OCI-M2 (cell line): Measurements from ENCODE around the gene JAZF1.
"Not testable (repeated sequence)": the region's sequence is repeated elsewhere in the genome, so short reads cannot be mapped to it uniquely, and the experiment has no call there.

ENCODE experiments used
- DNase-seq: peaks from one replicate; lab custom pipeline; 2025; ENCODE audit not compliant: unreplicated experiment; lab: John Stamatoyannopoulos, UW

The JAZF1 gene

DNA sequence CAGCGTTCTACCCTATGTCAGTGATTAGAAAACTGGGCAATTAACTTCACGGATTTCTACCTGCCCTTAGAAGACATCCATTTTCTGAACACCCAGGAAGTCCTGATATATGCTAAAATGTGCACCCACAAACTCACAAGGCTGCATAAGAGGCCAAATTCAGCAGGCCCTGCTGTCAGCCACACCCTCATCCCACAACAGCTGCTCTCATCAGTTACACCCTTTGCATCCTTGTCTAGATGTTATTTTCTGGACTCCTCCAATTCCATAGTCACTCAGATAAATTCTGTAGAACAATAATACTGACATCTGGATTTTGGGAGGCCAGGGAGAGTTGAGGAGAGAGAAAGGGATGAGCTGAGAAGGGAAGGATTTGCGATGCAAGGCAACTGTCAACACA, 231.7 kb downstream of the JAZF1 start:
- no peak for DNase-seq

DNA sequence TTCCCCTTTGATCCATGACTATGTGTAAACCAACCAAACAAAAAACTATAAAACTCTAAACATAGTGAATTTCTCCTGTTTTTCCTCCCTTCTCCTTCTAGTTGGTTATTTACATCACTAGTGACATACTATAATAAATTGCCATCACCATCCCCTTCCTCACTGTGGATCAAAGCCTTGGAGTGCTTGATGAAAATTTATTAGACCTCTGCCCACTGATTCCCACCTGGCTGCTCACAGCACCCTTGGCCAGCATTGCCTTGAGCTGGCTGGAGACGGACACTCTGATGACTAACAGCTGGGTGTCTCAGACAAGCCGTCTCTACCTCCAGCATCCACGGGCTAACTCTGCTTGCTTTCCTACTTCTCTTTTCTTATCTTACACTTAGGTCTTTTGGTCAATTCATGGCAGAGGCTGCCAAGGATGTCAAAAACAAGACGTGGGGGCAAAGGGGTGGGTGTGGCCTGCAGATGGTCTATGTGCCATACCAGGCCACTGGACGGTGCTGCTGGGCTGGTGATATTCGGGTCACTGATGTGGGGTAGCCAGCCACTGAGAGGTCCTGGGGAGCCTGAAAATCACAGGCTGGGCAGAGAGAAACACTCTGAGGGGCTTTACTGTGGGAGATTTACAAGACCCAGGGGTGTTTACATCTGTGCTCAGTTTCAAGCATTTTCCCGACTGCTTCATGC, 232.9 kb downstream of the JAZF1 start:
- DNase-seq, result no peak

DNA sequence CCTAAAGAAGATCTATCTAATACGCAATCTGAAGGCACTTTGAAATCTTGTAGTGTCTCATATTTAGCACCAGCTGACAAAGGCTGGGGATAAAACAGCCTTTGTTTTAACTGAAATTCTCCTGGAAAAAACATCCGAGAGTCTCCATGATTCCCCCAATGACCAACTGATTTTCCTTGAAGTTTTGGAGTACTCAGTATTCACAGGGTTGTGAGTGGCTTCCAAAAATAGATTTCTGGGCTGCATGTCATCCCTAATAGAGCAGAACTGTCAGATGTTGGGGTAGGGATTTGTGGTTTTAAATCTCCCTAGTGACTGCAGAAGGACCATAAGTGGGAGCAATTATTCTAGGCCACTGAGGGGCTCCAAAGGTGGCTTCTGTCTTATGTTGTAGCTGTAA, 234.2 kb downstream of the JAZF1 start:
- no peak for DNase-seq

DNA sequence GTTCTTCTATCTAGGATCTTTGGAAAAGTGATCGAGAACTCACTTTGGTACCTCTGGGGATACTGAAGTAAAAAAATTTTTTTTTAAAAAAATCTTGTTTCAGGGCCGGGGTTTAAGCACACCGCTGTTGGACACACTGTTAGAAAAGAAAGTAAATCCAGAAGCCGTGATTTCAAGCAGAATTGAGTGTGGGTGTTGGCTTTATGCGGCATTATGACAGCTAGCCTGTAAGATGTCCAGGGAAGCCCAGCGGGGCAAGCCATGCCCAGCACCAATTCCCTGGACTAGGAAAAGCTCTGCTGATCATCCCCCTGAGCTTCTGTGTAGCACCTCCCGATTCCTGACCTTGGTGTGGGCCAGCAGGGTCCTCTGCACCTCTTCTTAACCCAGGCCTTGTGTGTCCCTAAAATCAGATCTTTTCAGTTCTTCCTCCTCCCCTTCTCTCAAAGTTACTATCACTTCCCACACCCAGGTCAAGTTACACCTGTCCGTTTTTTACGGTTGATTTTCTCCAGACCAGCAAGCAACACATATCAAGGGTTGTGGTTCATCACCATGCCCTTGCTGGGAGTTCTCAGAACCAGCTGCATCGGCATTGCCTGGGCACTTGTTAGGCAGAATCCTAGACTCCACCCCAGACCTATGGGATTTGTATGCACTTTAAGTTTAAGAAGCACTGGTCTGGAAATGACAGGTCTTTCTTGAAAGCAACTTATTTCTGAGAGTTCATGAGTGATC, 235.4 kb downstream of the JAZF1 start:
- DNase-seq, result no peak

DNA sequence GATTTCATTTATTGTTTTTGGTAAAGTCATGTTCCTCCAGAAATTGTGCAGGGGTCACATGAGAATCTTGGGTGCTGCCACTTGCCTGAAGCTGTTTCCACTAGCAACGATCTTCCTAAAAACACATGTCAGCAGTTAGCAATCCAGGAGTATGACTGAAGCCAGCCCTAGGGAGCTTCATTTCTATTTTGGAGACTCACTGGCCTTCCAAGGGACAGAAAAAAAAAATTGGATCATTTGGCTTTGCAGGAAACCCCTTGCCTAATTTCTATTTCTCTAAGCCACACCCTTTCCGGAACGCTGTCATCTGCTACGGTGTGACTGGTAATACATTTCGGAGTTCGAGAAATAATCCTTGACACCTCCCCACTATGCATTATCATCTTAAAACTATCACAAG, 236.0 kb downstream of the JAZF1 start:
- DNase-seq, result no peak

DNA sequence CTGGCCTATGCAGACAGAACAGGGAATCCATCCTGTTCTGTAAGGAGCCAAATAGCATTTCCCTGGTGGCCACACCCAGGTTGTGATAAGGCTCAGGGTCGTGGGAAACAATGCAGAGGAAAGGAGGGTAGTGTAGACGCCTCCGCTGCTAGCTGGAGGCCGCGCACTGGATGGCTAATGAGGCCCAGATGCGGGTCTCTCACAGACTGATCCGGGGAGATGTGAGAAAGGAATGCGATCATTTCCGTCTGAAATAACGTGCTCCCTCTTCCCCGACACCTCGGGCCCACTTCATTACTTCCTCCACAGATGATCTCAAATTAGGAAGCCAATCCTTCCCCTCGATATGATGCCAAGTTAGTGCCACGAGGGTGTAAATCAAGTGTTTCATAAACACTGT, 237.4 kb downstream of the JAZF1 start:
- DNase-seq, result no peak

DNA sequence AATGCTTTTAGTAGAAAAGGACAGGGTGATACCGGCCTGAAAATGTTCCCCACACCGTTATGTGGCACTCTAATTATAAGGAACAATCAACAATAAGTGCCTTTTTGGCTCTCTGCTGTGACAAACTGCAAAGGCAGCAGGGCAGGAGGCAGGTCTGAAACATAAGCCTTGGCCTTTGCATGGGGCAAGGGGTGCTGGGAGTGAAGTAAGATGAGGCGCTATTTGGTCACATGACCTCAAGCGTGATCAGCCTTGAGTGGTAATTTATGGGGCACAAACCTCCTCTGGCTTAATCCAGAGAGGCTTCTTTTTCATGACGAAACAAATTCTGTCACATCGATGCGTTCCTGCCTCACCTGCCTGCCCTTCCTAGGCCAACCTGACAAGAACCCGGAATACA, 237.9 kb downstream of the JAZF1 start:
- no peak for DNase-seq

DNA sequence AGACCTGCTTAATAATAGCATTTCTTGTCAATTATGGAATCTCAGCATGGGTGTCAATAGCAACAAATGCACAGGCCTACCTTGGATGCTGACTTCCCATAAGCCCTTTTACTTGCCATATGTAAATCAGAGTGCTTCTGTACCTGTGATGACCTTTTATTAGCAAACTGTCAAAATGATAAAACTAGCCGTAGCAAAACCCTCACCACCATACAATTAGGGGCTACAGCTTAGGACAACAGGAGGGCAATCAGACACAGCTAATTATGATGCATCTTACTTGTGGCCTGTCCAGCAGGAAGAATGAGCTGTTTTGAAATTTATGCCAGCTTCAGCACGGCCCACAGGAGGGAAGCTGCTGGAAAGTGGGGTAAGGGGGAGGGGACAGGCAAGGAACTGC, 239.1 kb downstream of the JAZF1 start:
- no peak for DNase-seq

DNA sequence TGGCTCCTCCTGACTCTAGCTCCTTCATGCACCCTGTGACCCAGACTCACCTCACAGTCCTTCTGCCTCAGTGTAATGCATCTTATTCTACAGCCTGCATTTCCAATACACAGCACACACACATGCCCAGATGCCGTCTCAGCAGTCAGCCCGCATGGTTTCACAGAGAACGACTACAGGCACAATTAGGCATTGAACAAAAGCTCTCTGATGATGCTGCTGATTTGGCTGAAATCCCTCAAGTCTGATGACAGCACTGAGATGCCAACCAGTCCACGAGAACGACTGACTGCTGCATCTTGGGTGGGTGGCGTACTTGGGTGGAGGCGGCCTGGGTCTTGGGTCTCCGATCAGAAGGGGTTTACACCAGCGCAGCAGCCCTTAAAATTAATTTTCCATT, 240.3 kb downstream of the JAZF1 start:
- DNase-seq, result no peak

DNA sequence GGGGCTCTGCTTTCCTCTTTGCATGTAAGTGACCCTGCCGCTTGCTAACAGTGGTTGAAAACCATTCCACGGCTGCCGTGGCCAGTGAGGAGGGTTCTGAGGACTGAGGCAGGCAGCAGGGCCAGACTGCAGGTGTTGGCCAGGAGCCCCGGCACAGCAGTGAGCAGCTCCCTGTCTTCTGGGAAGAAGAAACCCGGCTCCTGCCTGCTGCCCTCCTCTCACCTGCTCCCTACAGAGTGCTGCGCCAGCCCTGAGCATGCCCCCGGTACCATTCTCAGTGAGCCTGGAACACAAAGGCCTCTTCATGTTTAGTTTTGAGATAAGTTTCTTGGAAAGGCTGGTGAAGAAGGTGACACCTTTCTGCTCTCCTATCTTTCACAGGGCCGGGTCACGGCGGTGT, 240.7 kb downstream of the JAZF1 start:
- no peak for DNase-seq

DNA sequence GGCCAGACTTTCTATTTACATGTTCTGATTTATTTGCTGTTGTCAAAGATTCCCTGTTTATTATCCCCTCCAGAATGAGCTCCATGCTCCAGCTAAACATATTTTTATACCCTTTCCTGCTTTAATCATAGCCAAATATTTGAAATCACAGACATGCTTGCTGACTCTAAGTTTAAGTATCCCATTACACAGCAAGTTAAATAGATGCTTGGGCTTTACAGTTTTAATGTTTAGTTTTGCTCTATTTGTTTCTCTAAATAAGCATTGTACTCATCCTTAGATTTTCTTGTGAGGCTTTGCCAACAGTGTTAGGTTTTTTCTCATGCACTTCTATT, 243.9 kb downstream of the JAZF1 start:
- DNase-seq, result no peak

DNA sequence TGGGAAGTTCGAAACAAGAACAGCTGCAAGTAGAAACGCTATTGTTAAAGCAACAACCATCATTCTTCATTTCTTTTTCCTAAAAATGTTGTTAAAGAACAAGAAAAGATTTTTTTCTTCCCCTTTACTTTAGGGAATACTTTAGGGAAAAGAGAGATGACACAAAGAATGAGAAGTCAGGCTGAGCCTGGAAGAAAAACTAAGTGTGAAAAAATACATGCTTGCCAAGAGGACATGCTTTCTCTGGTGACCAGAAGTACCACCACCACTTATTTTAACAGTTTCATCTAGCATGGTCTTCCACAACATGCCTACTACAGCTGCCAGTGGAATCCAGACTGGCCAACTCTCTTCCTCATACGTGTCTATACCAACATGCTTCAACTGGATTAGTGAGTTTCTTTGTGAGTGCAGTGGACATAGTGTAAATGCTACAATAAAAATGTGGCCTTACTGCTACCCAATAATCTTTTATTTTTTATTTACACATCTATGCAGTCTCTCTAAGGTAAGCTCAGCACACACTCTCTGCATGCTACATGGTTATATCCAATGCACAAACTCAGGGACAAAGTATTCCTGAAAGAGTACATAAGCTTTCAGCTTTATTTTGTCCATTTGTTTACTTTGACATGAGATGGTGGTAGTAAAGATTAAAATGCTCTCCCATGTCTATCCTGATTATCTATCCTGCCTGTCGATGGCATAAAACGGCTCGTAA, 244.4 kb downstream of the JAZF1 start:
- DNase-seq, result no peak

DNA sequence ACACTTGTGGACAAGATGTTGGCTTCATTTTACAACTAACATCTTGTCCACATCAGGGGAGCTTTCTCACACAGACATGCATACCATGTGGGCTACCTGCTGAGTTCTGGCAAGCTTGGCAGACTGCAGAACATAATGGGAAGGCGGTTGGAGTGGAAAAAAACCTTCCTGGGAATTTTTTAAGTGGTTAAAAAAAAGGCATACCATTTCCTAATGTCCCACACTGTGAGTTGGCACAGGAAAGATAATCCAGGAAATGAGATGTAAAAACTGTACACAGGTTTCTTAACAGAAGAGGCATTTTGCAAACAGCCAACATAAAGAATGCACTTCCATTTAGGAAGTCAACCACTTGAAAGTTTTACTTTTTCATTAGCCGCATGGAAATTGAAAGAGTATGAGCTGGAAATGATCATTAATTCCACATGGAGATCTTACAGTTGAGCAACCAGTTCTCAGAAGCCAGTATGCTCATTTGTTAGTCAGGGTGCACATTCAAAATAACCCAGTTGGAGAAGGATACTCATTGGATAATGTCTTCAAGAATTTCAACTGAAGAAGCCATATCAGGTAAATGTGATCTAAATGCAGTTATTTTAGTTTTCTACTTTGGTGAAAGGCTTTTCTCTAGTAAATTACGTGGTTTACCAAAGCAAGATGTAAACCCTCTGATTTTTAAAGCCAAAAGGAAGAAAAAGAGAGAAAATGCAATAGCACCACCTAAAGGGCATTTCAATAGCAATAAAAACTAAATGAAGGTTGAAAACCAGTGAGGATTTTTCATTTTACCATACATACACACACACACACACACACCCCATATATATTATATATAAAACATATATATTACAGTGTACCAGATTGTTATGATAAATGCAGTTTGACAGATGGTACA, 246.7 kb downstream of the JAZF1 start:
- no peak for DNase-seq

DNA sequence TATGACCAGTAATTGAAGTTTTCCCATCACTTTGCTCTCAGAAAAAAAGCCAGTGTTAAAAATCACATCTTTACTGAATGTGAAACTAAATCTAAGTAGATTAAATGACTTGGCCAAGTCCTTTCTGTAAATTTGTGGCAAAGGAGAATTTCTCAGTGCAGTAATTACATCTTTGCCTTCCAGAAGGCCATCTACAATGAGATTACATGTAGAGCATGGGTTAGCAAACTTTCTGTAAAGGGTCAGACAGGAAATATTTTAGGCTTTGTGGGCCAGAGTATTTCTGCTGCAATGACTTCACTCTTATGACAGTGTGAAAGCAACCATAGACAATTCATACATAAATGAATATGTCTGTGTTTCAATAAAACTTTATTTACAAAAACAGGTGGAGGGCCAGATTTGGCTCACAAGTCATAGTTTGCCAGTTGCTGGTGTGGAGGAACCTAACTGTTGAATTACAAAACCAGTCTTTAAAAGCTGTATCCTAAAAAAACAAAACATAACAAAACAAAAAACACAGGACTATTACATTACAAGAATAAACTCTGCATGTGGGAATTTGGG, 249.6 kb downstream of the JAZF1 start:
- DNase-seq, result no peak

DNA sequence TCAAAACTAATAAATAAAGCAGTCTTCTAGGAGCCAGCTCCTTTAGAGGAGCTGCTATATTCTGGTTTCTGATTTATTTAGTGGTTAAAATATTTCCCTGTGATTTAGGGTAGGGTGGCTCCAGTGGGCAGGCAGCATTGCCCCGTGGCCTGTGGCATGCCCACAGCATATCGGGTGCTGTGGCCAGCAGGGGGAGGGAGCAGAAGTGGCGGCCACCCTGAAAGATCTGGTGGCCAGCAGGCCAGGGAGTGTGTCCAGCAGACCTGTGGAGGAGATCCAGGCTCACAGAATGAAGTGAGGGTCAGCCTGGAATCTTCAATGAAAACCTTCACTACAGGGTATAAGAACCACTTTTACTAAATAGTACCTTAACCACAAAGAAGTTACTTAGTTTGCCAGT, 251.5 kb downstream of the JAZF1 start:
- DNase-seq, result no peak

DNA sequence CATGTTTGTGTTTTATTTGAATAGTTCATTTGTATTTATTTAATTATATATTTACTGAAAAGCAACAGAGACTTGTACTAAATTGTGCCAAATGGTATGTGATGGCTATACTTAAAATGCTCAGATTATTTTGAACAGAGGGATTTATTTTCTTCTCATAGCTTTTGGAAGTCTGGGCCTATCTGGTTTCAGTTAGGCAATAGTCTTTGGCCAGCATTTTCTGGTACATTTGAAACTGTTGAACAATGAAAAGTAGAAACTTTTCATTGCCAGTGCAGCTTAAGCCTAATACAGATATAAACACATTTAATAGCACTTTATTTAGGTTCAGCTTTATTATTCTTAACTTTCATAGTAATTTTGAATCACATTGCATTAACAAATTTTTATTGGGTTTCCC, 252.6 kb downstream of the JAZF1 start:
- DNase-seq, result no peak

DNA sequence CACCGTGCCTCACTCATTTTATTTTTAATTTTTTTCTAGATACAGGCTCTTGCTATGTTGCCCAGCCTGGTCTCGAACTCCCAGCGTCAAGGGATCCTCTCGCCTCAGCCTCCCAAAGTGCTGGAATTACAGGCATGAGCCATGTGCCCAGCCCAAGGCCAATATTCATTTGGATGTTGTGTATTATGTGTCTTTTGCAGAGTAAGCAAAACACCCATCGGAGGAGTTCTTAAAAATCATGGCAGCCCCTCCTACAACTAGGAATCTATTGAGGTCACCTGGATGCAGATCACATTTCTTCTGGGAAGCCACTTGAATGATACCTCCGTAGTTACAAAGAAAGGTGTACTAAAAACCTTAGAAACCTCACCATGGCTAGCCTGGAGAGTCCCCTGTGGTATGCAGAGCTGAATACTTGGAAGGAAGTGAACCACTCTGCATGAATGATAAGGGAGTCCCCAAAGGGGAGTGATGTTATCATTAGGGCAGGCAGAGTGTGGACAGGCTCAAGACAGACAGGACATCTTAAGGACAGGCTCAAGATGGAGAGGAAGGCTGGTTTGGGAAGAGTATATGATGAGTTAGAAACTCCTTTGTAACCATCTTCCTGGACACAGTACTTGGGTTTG, 254.9 kb downstream of the JAZF1 start:
- DNase-seq, result no peak

DNA sequence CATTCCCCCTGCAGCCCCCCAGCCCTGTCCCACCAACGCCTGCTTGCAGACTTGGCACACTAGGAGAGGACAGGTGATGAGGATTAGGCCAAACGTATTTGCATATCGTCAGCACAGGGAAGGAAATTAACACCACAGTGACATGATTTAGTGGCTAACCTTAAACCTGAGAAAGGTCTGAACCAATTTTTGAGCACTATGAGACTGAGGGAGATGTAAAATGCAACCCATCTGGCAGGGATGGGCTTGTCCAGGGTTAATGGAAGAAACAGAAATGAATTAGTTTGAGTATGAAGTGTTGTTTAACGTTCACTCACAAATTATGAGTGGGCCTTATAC, 257.0 kb downstream of the JAZF1 start:
- no peak for DNase-seq

DNA sequence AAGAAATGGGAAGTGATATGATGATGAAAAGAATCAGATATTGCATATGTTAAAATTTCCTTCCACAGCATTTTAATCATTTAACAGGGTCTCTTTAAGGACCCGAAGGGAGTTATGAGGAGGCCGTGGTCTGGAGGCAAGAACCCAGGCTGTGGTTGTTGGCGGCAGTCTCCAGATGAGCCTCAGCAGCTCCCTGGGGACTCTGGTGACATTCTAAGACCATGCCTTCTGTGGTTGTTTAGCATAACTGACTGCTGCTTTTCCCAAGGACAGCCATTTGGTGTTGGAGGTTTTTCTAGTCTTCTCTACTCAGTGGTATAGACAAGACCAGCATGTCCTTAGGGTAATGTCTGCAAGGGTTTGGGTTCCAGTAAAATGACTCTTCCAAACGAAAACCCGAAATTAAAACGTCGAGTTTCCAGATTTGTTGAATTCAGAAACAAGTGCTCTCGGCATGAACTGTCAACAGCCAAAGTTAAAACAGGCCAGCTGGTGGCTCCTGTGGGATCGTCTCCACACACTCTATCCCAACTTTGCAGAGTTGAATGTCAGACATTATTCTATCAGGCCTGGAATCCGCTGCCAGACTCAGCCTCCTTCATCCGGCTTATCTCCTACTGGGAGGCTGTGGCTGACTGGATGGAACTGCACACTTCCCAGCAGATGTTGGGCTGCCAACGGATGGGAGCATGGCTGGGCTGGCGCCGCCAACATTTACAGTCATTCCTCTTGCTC, 257.5 kb downstream of the JAZF1 start:
- no peak for DNase-seq

DNA sequence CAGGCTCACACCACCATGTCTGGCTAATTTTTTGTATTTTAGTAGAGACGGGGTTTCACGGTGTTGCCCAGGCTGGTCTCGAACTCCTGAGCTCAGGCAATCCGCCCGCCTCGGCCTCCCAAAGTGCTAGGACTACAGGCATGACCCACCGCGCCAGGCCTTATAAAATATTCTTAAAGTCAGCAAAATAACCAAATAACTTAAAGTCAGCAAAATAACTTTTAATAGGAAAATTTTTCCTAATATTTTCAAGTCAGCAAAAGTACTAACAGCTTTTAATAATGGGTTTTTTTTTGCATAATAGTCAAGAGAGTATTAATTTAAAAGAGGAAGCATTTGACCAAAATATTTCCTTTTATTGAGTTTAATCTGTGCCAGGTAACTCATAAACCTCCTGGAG, 258.2 kb downstream of the JAZF1 start:
- not testable (repeated sequence) for DNase-seq
